ENCODE measurements around the gene CEPT1. TPM values are rescaled to one million over a fixed set of nuclear protein-coding genes. Genes with fewer than 3 reads are reported as not detected.

The CEPT1 gene
- total RNA-seq, 2 donors from 2014 or later: 16.9 to 26.0 TPM

DNA sequence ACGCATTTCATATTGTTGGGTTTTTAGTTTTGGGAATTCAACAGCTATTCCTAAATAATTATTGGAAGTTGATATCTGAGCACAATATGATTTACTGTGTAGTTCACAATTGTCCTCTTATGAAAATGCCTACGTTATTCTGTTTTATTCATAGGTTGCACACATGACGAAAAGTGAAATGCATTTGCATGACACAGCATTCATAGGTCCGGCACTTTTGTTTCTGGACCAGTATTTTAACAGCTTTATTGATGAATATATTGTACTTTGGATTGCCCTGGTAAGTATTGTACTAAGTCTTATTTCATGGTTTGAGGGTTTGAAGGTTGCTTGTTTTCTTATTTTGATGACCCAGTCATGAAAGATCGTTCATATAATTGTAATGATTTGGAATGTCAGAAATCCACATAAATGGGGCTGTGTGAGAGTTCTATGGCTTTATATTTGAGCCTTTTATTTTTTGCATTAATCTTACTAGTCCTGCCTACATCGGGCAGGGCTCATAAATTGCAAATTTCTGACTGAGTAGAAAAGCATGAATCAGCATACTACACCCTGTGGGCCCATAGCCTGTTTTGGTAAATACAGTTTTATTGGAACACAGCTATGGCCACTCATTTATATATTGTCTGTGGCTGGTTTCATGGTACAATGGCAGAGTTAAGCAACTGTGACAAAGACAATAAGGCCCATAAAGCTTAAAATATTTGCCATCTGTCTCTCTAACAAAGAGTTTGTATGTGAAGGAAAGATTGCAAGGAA, 43.5 kb downstream of the CEPT1 start:
- H3K27me3 ChIP-seq: no peaks in the 10 kb centered on the region
- DNase-seq: no peak
- H3K27ac ChIP-seq: no peak overlapping the region
- ATAC-seq: no peak
- 93 to 94% methylated on average over 6 of the region's 6 CpGs for WGBS, 2 donors
- H3K9me3 ChIP-seq: no peaks in the 10 kb centered on the region
- no peaks in the 10 kb centered on the region for H3K4me1 ChIP-seq
- H3K4me3 ChIP-seq: no peak overlapping the region
- intact Hi-C loops (cut with DNase I): no loop called here
- peaks cover 0 to 5% of the 10 kb centered on the region in 2 donors for H3K36me3 ChIP-seq (replicated peaks in 1 of 2; ENCODE audit: insufficient read depth in 1 of 2, low read depth in 2 of 2)
- TF ChIP-seq POLR2A (IDR thresholded peaks at IDR 0.05): no peak
- TF ChIP-seq, protein P1, sequence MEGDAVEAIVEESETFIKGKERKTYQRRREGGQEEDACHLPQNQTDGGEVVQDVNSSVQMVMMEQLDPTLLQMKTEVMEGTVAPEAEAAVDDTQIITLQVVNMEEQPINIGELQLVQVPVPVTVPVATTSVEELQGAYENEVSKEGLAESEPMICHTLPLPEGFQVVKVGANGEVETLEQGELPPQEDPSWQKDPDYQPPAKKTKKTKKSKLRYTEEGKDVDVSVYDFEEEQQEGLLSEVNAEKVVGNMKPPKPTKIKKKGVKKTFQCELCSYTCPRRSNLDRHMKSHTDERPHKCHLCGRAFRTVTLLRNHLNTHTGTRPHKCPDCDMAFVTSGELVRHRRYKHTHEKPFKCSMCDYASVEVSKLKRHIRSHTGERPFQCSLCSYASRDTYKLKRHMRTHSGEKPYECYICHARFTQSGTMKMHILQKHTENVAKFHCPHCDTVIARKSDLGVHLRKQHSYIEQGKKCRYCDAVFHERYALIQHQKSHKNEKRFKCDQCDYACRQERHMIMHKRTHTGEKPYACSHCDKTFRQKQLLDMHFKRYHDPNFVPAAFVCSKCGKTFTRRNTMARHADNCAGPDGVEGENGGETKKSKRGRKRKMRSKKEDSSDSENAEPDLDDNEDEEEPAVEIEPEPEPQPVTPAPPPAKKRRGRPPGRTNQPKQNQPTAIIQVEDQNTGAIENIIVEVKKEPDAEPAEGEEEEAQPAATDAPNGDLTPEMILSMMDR (IDR thresholded peaks at IDR 0.05): no peak

GRCh38 chr1:111184663-111185062, 44.6 kb downstream of the CEPT1 start:
- no peak for ATAC-seq
- H3K4me3 ChIP-seq: no peak overlapping the region

GRCh38 chr1:111190931-111191451, 51.0 kb downstream of the CEPT1 start:
- peak overlapping the region in 1 of 4 donors; percentile 10 for H3K27ac ChIP-seq
- H3K36me3 ChIP-seq (replicated peaks in 1 of 2; ENCODE audit: insufficient read depth in 1 of 2, low read depth in 2 of 2): peaks cover 0 to 9% of the 10 kb centered on the region in 2 donors
- TF ChIP-seq POLR2A (IDR thresholded peaks at IDR 0.05): no peak
- TF ChIP-seq, protein P1 (IDR thresholded peaks at IDR 0.05): no peak
- no peaks in the 10 kb centered on the region for H3K27me3 ChIP-seq
- peaks cover 21% of the 10 kb centered on the region for H3K4me1 ChIP-seq
- peak in 1 of 4 donors; percentile 41 for DNase-seq
- no peak overlapping the region for H3K4me3 ChIP-seq
- 67 to 87% methylated on average over 2 of the region's 2 CpGs for WGBS, 2 donors
- no peaks in the 10 kb centered on the region for H3K9me3 ChIP-seq
- intact Hi-C loops (cut with DNase I): no loop called here
- no peak for ATAC-seq

More at GRCh38 chr1:111184663-111185062, 44.6 kb downstream of the CEPT1 start:
- no peak for DNase-seq
- Histone ChIP-seq H3K27ac (no peak overlapping the region), H3K27me3 (no peaks in the 10 kb centered on the region), H3K4me1 (no peaks in the 10 kb centered on the region), H3K36me3 (replicated peaks in 1 of 2; ENCODE audit: insufficient read depth in 1 of 2, low read depth in 2 of 2) (peaks cover 0 to 10% of the 10 kb centered on the region in 2 donors), H3K9me3 (no peaks in the 10 kb centered on the region)
- intact Hi-C loops (cut with DNase I): no loop called here
- TF ChIP-seq POLR2A (IDR thresholded peaks at IDR 0.05): no peak
- TF ChIP-seq, protein P1 (IDR thresholded peaks at IDR 0.05): no peak

- 53 to 59% methylated on average over 3 of the region's 3 CpGs for WGBS, 2 donors
- Histone ChIP-seq H3K4me3 (no peak overlapping the region), H3K4me1 (peaks cover 21% of the 10 kb centered on the region), H3K27me3 (no peaks in the 10 kb centered on the region), H3K27ac (peak overlapping the region in 1 of 4 donors; percentile 10), H3K36me3 (replicated peaks in 1 of 2; ENCODE audit: insufficient read depth in 1 of 2, low read depth in 2 of 2) (peaks cover 0 to 9% of the 10 kb centered on the region in 2 donors), H3K9me3 (no peaks in the 10 kb centered on the region)
- ATAC-seq (no peak), DNase-seq (no peak)
- TF ChIP-seq, protein P1 (IDR thresholded peaks at IDR 0.05): no peak
- no peak for TF ChIP-seq POLR2A (IDR thresholded peaks at IDR 0.05)
- intact Hi-C loops (cut with DNase I): no loop called here
These were observed 51.5 kb downstream of the CEPT1 start for GRCh38 chr1:111191496-111191895.

Data from body of pancreas (tissue), 4 donors.